ENCODE results near the gene SDC4.

SDC4 gene

GRCh38 chr20:45347936-45348778 is at the start of gene SDC4:
TSS of gene SDC4 (minus strand) at chr20:45348424. CDS start at chr20:45348384, 40 bp downstream.
- H3K4me3 ChIP-seq (ENCODE audit: control insufficient read depth, low read depth, low read length) = peak within 1 kb of the TSS; percentile 87
- DNase-seq (ENCODE audit: low read depth) = no peak

GRCh38 chr20:45395114-45395415 is 46.8 kb upstream of the SDC4 start:
- no peak for DNase-seq (ENCODE audit: low read depth)
- no peak for TF ChIP-seq CTCF (IDR thresholded peaks at IDR 0.05; ENCODE audit: control insufficient read depth, insufficient read depth, low read depth, low read length, missing control alignments)

More at GRCh38 chr20:45347936-45348778, at the start of gene SDC4:
- no peak for TF ChIP-seq CTCF (IDR thresholded peaks at IDR 0.05; ENCODE audit: control insufficient read depth, insufficient read depth, low read depth, low read length, missing control alignments)

GRCh38 chr20:45394221-45395113 is 46.2 kb upstream of the SDC4 start:
- H3K4me3 ChIP-seq (ENCODE audit: control insufficient read depth, low read depth, low read length) = no peak overlapping the region
- no peak for DNase-seq (ENCODE audit: low read depth)
- TF ChIP-seq CTCF (IDR thresholded peaks at IDR 0.05; ENCODE audit: control insufficient read depth, insufficient read depth, low read depth, low read length, missing control alignments) = no peak

More at GRCh38 chr20:45395114-45395415, 46.8 kb upstream of the SDC4 start:
- no peak overlapping the region for H3K4me3 ChIP-seq (ENCODE audit: control insufficient read depth, low read depth, low read length)

- DNase-seq (ENCODE audit: low read depth) = no peak
- H3K4me3 ChIP-seq (ENCODE audit: control insufficient read depth, low read depth, low read length) = no peak overlapping the region
- TF ChIP-seq CTCF (IDR thresholded peaks at IDR 0.05; ENCODE audit: control insufficient read depth, insufficient read depth, low read depth, low read length, missing control alignments) = no peak
Measured at GRCh38 chr20:45392733-45393132, 44.5 kb upstream of the SDC4 start.

- no peak for TF ChIP-seq CTCF (IDR thresholded peaks at IDR 0.05; ENCODE audit: control insufficient read depth, insufficient read depth, low read depth, low read length, missing control alignments)
- DNase-seq (ENCODE audit: low read depth) = no peak
- H3K4me3 ChIP-seq (ENCODE audit: control insufficient read depth, low read depth, low read length) = no peak overlapping the region
Measured at GRCh38 chr20:45391559-45391958, 43.3 kb upstream of the SDC4 start.

GRCh38 chr20:45390931-45391330 is 42.7 kb upstream of the SDC4 start:
- TF ChIP-seq CTCF (IDR thresholded peaks at IDR 0.05; ENCODE audit: control insufficient read depth, insufficient read depth, low read depth, low read length, missing control alignments) = no peak
- no peak overlapping the region for H3K4me3 ChIP-seq (ENCODE audit: control insufficient read depth, low read depth, low read length)
- DNase-seq (ENCODE audit: low read depth) = no peak
